B cell (primary cell): ENCODE results near the gene MEN1. TPM values are rescaled to one million over a fixed set of nuclear protein-coding genes. Genes with fewer than 3 reads are reported as not detected.
A peak's percentile ranks its signal among the peaks of the same experiment; 100 is the strongest.

Experiments
- ATAC-seq: fragments of 200-7000 bp; cut with Tn5 transposase; one replicate; pipeline ENCODE4 v1.10.0; 2021; ENCODE audit warnings: low read depth, mild to moderate bottlenecking, moderate number of reproducible peaks, moderate library complexity
- CTCF ChIA-PET: fragments of 350-600 bp; sonication (Branson Sonifier 250); formaldehyde crosslinking; loops from one replicate; lab custom pipeline; 2021; ENCODE audit warnings: antibody characterized with exemption, inconsistent platforms; lab: Charles Lee
- POLR2A ChIA-PET: fragments of 350-600 bp; sonication (Branson Sonifier 250); formaldehyde crosslinking; loops from one replicate; lab custom pipeline; 2021; ENCODE audit warnings: antibody characterized with exemption; lab: Charles Lee
- DNase-seq: peaks from one replicate; pipeline ENCODE4 v3.0.0; 2013
- H2AFZ ChIP-seq: 2 replicates; pipeline ENCODE4 v1.6.1; 2012; ENCODE audit warnings: mild to moderate bottlenecking, low read depth, low read length; ENCODE audit not compliant: insufficient read depth, poor library complexity, severe bottlenecking
- H3K27ac ChIP-seq, 2 donors: 1 replicate in 1 of 2; 2 replicates in 1 of 2; pipeline ENCODE4 v1.5.1; 2012 to 2013; ENCODE audit warnings: low read length in 2 of 2, mild to moderate bottlenecking in 2 of 2, moderate library complexity in 1 of 2
- H3K27me3 ChIP-seq, 4 experiments: fragments of 200-600 bp in 1 of 4; sonication (generic) in 1 of 4; replicated peaks in 1 of 4; 1 replicate in 2 of 4; 2 replicates in 2 of 4; pipeline versions ENCODE4 v1.6.1 to v1.7.0; 2013 to 2016; ENCODE audit warnings: low read length in 3 of 4, mild to moderate bottlenecking in 2 of 4, mixed read lengths in 1 of 4, moderate library complexity in 1 of 4; ENCODE audit not compliant: insufficient read depth in 4 of 4, control insufficient read depth in 3 of 4; ENCODE audit errors: control extremely low read depth in 1 of 4
- H3K36me3 ChIP-seq, 2 experiments: replicated peaks in 1 of 2; 1 replicate in 1 of 2; 2 replicates in 1 of 2; pipeline versions ENCODE4 v1.6.1 to v1.7.1; 2013; ENCODE audit warnings: low read length in 1 of 2; ENCODE audit not compliant: insufficient read depth in 2 of 2, control insufficient read depth in 1 of 2; ENCODE audit errors: control extremely low read depth in 1 of 2, extremely low read depth in 1 of 2
- H3K4me1 ChIP-seq, 2 donors: fragments of 200-600 bp in 1 of 2; sonication (generic) in 1 of 2; 1 replicate in 1 of 2; 2 replicates in 1 of 2; pipeline versions ENCODE4 v1.5.1 to v1.6.1; 2013 to 2017; ENCODE audit warnings: low read length in 2 of 2; ENCODE audit not compliant: control insufficient read depth in 2 of 2, insufficient read depth in 2 of 2
- H3K4me2 ChIP-seq: replicated peaks from 2 replicates; pipeline ENCODE3; 2012; ENCODE audit warnings: mild to moderate bottlenecking, low read depth, low read length; ENCODE audit not compliant: poor library complexity, severe bottlenecking
- H3K4me3 ChIP-seq, 5 experiments: fragments of 200-600 bp in 1 of 5; sonication (generic) in 1 of 5; 1 replicate in 3 of 5; 2 replicates in 2 of 5; pipeline versions ENCODE4 v1.5.1 to v1.7.0; 2011 to 2016; ENCODE audit warnings: low read length in 4 of 5, mild to moderate bottlenecking in 4 of 5, low read depth in 2 of 5, control low read depth in 1 of 5, moderate library complexity in 1 of 5; ENCODE audit not compliant: insufficient read depth in 1 of 5; ENCODE audit errors: control extremely low read depth in 1 of 5, extremely low read depth in 1 of 5
- H3K79me2 ChIP-seq: fragments of 200-600 bp; sonication (generic); one replicate; pipeline ENCODE4 v1.6.0; 2016; ENCODE audit warnings: low read length; ENCODE audit not compliant: control insufficient read depth, insufficient read depth
- H3K9ac ChIP-seq: fragments of 200-600 bp; sonication (generic); 2 replicates; pipeline ENCODE4 v1.6.1; 2017; ENCODE audit warnings: mild to moderate bottlenecking, low read length, moderate library complexity
- H3K9me3 ChIP-seq, 3 donors: one replicate each; pipeline versions ENCODE4 v1.6.1 to v1.7.1; 2013; ENCODE audit warnings: low read length in 2 of 3; ENCODE audit not compliant: control insufficient read depth in 2 of 3, insufficient read depth in 1 of 3; ENCODE audit errors: control extremely low read depth in 1 of 3
- H4K20me1 ChIP-seq: 2 replicates; pipeline ENCODE4 v1.6.0; 2012; ENCODE audit warnings: mild to moderate bottlenecking, low read length; ENCODE audit not compliant: insufficient read depth, control insufficient read depth, poor library complexity, severe bottlenecking
- H3K27ac Mint-ChIP-seq: one replicate; pipeline ENCODE4 v1.8.0; 2021; ENCODE audit warnings: mixed read lengths
- H3K27me3 Mint-ChIP-seq: one replicate; pipeline ENCODE4 v1.8.0; 2021; ENCODE audit warnings: mixed read lengths
- H3K4me1 Mint-ChIP-seq: one replicate; pipeline ENCODE4 v1.8.0; 2021; ENCODE audit warnings: mixed read lengths
- H3K4me3 Mint-ChIP-seq: one replicate; pipeline ENCODE4 v1.8.0; 2021; ENCODE audit warnings: mixed read lengths
- H3K9me3 Mint-ChIP-seq: one replicate; pipeline ENCODE4 v1.8.0; 2022; ENCODE audit warnings: mixed read lengths; ENCODE audit not compliant: insufficient read depth
- CTCF ChIP-seq: fragments of 200-600 bp; IDR thresholded peaks from one replicate; pipeline ENCODE4 v1.8.0; 2022; ENCODE audit warnings: antibody characterized with exemption, mild to moderate bottlenecking
- EZH2 ChIP-seq: IDR thresholded peaks from 2 replicates; pipeline ENCODE4 v1.6.1; 2012; ENCODE audit warnings: borderline replicate concordance, low read depth, mild to moderate bottlenecking, moderate library complexity, low read length; ENCODE audit not compliant: insufficient read depth, poor library complexity, severe bottlenecking
- WGBS: methylation state at CpG from one replicate; pipeline ENCODE4 v1.1.5; 2013; ENCODE audit warnings: missing lambda C conversion rate; ENCODE audit not compliant: insufficient coverage; 5-methylcytosine and 5-hydroxymethylcytosine counted together
- intact Hi-C: fragments of 100-400 bp; cut with micrococcal nuclease; formaldehyde crosslinking; loops from one replicate; pipeline ENCODE4 v1.10.0; 2022
- polyA plus RNA-seq: library from polyadenylated mRNA; depleted of rRNA; stranded (reverse); fragments of >200 nt; gene quantifications from 2 replicates; pipeline ENCODE4 v1.2.3, GENCODE V29; 2012
- total RNA-seq, 2 donors: library from RNA; stranded (reverse); fragments of 120-200 nt in 1 of 2; gene quantifications; 1 replicate in 1 of 2; 2 replicates in 1 of 2; pipeline versions ENCODE4 v1.2.3 to v1.2.4, GENCODE V29; 2013 to 2022

MEN1 gene
- total and polyA plus RNA-seq, 2 donors (not counting 1 experiment from before 2014, with no cell fraction given), result 48.2 to 68.5 TPM

- Histone ChIP-seq H3K9ac (peak overlapping the region; percentile 51), H3K27me3 (no peaks in the 10 kb centered on the region), H3K27ac (peak overlapping the region; percentile 72 to 86), H3K4me1 (peaks cover 97 to 100% of the 10 kb centered on the region in 2 donors), H3K4me2 (peak overlapping the region; percentile 76), H3K9me3 (peaks cover 0 to 4% (median 0%) of the 10 kb centered on the region in 3 donors), H2AFZ (no peak overlapping the region), H3K36me3 (peaks cover 0 to 63% of the 10 kb centered on the region in 2 experiments), H4K20me1 (peaks cover 24% of the 10 kb centered on the region), H3K4me3 (peak overlapping the region in 4 of 5 experiments; percentile 7 to 43 (median 17)), H3K79me2 (peaks cover 95% of the 10 kb centered on the region)
- DNase-seq, result peak; percentile 72
- ChIA-PET CTCF (interaction anchor here (0.6 to 29.2 kb wide), 5 partner anchors 8 to 651 kb away, joined by 3 to 1254 read pairs (median 19); partner anchors contain the start of genes CDC42BPG and EHD1), POLR2A (interaction anchor here (0.8 to 3.0 kb wide), 10 partner anchors 8 to 138 kb away, joined by 3 to 20 read pairs (median 4); partner anchors contain the start of genes ATG2A, BATF2, EHD1 and RASGRP2)
- Mint-ChIP-seq H3K27ac (peak overlapping the region; percentile 95), H3K27me3 (no peaks in the 10 kb centered on the region), H3K4me1 (peaks cover 84% of the 10 kb centered on the region), H3K4me3 (peak overlapping the region; percentile 81), H3K9me3 (no peaks in the 10 kb centered on the region)
- intact Hi-C loops, result loop anchor here (1.0 kb wide), 1 partner anchor 7 kb away; no protein-coding TSS in a partner anchor
- peak; percentile 57 for ATAC-seq
- no peak for TF ChIP-seq EZH2
- no peak for TF ChIP-seq CTCF
- 32% methylated on average over 15 of the region's 19 CpGs for WGBS
Observed at GRCh38 chr11:64858467-64859263, 48.3 kb upstream of the MEN1 start.
